Nephron progenitor cell (in vitro differentiated cells): ENCODE data around the gene ARHGEF4.

Experiments used
- DNase-seq: peaks from one replicate; pipeline ENCODE4 v3.0.0; 2021
- H3K27ac Mint-ChIP-seq: 2 replicates; pipeline ENCODE4 v1.8.0; 2021; ENCODE audit warnings: mild to moderate bottlenecking, moderate library complexity, mixed read lengths
- H3K27me3 Mint-ChIP-seq: 2 replicates; pipeline ENCODE4 v1.8.0; 2021; ENCODE audit warnings: mild to moderate bottlenecking, low read depth, mixed read lengths; ENCODE audit not compliant: poor library complexity
- H3K36me3 Mint-ChIP-seq: 2 replicates; pipeline ENCODE4 v1.8.0; 2021; ENCODE audit warnings: low read depth, mixed read lengths
- H3K4me1 Mint-ChIP-seq: 2 replicates; pipeline ENCODE4 v1.8.0; 2021; ENCODE audit warnings: mixed read lengths
- H3K4me3 Mint-ChIP-seq: 2 replicates; pipeline ENCODE4 v1.8.0; 2021; ENCODE audit warnings: mild to moderate bottlenecking, moderate library complexity, mixed read lengths
- H3K9me3 Mint-ChIP-seq: 2 replicates; pipeline ENCODE4 v1.8.0; 2021; ENCODE audit warnings: mild to moderate bottlenecking, moderate library complexity, mixed read lengths
- CTCF ChIP-seq: fragments of 200-600 bp; sonication (generic); IDR thresholded peaks from 2 replicates; pipeline ENCODE4 v1.5.0; 2021; ENCODE audit warnings: antibody characterized with exemption

The ARHGEF4 gene

GRCh38 chr2:130964931-130965330, 128.2 kb downstream of the ARHGEF4 start:
- Mint-ChIP-seq H3K4me3 (peak overlapping the region; percentile 90), H3K9me3 (peaks cover 10% of the 10 kb centered on the region), H3K27me3 (peaks cover 80% of the 10 kb centered on the region), H3K27ac (no peak overlapping the region), H3K36me3 (no peaks in the 10 kb centered on the region), H3K4me1 (peaks cover 17% of the 10 kb centered on the region)
- no peak for DNase-seq
- no peak for TF ChIP-seq CTCF

GRCh38 chr2:130966149-130966774, 129.5 kb downstream of the ARHGEF4 start:
- no peak for TF ChIP-seq CTCF
- no peak for DNase-seq
- peaks cover 17% of the 10 kb centered on the region for H3K4me1 Mint-ChIP-seq
- no peaks in the 10 kb centered on the region for H3K36me3 Mint-ChIP-seq
- peaks cover 77% of the 10 kb centered on the region for H3K27me3 Mint-ChIP-seq
- H3K27ac Mint-ChIP-seq: no peak overlapping the region
- H3K9me3 Mint-ChIP-seq: peaks cover 8% of the 10 kb centered on the region
- no peak overlapping the region for H3K4me3 Mint-ChIP-seq

- Mint-ChIP-seq H3K9me3 (peaks cover 3% of the 10 kb centered on the region), H3K4me1 (peaks cover 17% of the 10 kb centered on the region), H3K36me3 (no peaks in the 10 kb centered on the region), H3K27me3 (peaks cover 71% of the 10 kb centered on the region), H3K27ac (no peak overlapping the region), H3K4me3 (no peak overlapping the region)
- no peak for TF ChIP-seq CTCF
- no peak for DNase-seq
Observed at GRCh38 chr2:130966775-130967490, 130.2 kb downstream of the ARHGEF4 start.

- no peak overlapping the region for H3K27ac Mint-ChIP-seq
- TF ChIP-seq CTCF: no peak
- H3K4me3 Mint-ChIP-seq: no peak overlapping the region
Observed at GRCh38 chr2:130972410-130972809, 135.7 kb downstream of the ARHGEF4 start.

GRCh38 chr2:130975729-130976128, 139.0 kb downstream of the ARHGEF4 start:
- H3K27ac Mint-ChIP-seq: no peak overlapping the region

More at GRCh38 chr2:130972410-130972809, 135.7 kb downstream of the ARHGEF4 start:
- H3K36me3 Mint-ChIP-seq: no peaks in the 10 kb centered on the region
- no peaks in the 10 kb centered on the region for H3K9me3 Mint-ChIP-seq
- DNase-seq: no peak
- peaks cover 19% of the 10 kb centered on the region for H3K27me3 Mint-ChIP-seq
- no peaks in the 10 kb centered on the region for H3K4me1 Mint-ChIP-seq

More at GRCh38 chr2:130975729-130976128, 139.0 kb downstream of the ARHGEF4 start:
- no peak for DNase-seq
- peaks cover 6% of the 10 kb centered on the region for H3K27me3 Mint-ChIP-seq
- no peak overlapping the region for H3K4me3 Mint-ChIP-seq
- no peaks in the 10 kb centered on the region for H3K4me1 Mint-ChIP-seq
- no peak for TF ChIP-seq CTCF
- no peaks in the 10 kb centered on the region for H3K36me3 Mint-ChIP-seq
- no peaks in the 10 kb centered on the region for H3K9me3 Mint-ChIP-seq
